Stimulated activated naive CD4-positive, alpha-beta T cell treated with Interleukin-2 at 50 U/mL for 16 hours (primary cell): ENCODE data around the gene DHRS2.

Experiments used
- DNase-seq: peaks from one replicate; lab custom pipeline; 2025; lab: John Stamatoyannopoulos, UW

The DHRS2 gene

GRCh38 chr14:23612802-23613201 lies 23.4 kb upstream of the DHRS2 start:
- no peak for DNase-seq

- no peak for DNase-seq
Observed at GRCh38 chr14:23613242-23614070, 22.7 kb upstream of the DHRS2 start.

GRCh38 chr14:23614395-23614828 lies 21.8 kb upstream of the DHRS2 start:
- no peak for DNase-seq

GRCh38 chr14:23615856-23616255 lies 20.3 kb upstream of the DHRS2 start:
- no peak for DNase-seq

GRCh38 chr14:23617539-23617938 lies 18.6 kb upstream of the DHRS2 start:
- no peak for DNase-seq

GRCh38 chr14:23618415-23618988 lies 17.7 kb upstream of the DHRS2 start:
- DNase-seq = no peak

GRCh38 chr14:23620177-23620702 lies 15.9 kb upstream of the DHRS2 start:
- DNase-seq = no peak

GRCh38 chr14:23621204-23621931 lies 14.8 kb upstream of the DHRS2 start:
- DNase-seq = no peak

GRCh38 chr14:23621932-23622730 lies 14.0 kb upstream of the DHRS2 start:
- no peak for DNase-seq

GRCh38 chr14:23622990-23623389 lies 13.2 kb upstream of the DHRS2 start:
- DNase-seq = no peak

- no peak for DNase-seq
Observed at GRCh38 chr14:23623962-23624361, 12.2 kb upstream of the DHRS2 start.

- no peak for DNase-seq
Observed at GRCh38 chr14:23624830-23625404, 11.2 kb upstream of the DHRS2 start.

GRCh38 chr14:23626946-23627345 lies 9.2 kb upstream of the DHRS2 start:
- DNase-seq = no peak

- no peak for DNase-seq
Observed at GRCh38 chr14:23627961-23628360, 8.2 kb upstream of the DHRS2 start.

- no peak for DNase-seq
Observed at GRCh38 chr14:23629204-23629603, 7.0 kb upstream of the DHRS2 start.

GRCh38 chr14:23629832-23630396 lies 6.2 kb upstream of the DHRS2 start:
- DNase-seq = no peak

- DNase-seq = no peak
Observed at GRCh38 chr14:23630687-23631086, 5.5 kb upstream of the DHRS2 start.

GRCh38 chr14:23631234-23631633 lies 4.9 kb upstream of the DHRS2 start:
- no peak for DNase-seq

GRCh38 chr14:23631702-23632460 lies 4.3 kb upstream of the DHRS2 start:
- DNase-seq = peak; percentile 46

GRCh38 chr14:23632461-23633159 lies 3.6 kb upstream of the DHRS2 start:
- DNase-seq = no peak
